Ascending aorta (tissue), 2 donors: ENCODE measurements around the gene PATJ. TPM values are rescaled to one million over a fixed set of nuclear protein-coding genes. Genes with fewer than 3 reads are reported as not detected.

ENCODE experiments used
- DNase-seq, 2 donors: peaks; one replicate each; pipeline ENCODE4 v3.0.0-alpha.2; 2019; ENCODE audit warnings: low spot score in 2 of 2
- H3K27ac ChIP-seq, 2 donors: fragments of 200-600 bp; sonication (generic); one replicate each; pipeline ENCODE4 v1.5.1; 2016 to 2017; ENCODE audit warnings: mild to moderate bottlenecking in 1 of 2
- H3K27me3 ChIP-seq: fragments of 200-600 bp; sonication (generic); one replicate; pipeline ENCODE4 v1.5.1; 2017
- H3K36me3 ChIP-seq, 2 donors: fragments of 200-600 bp; sonication (generic); one replicate each; pipeline ENCODE4 v1.5.1; 2016
- H3K4me1 ChIP-seq, 2 donors: fragments of 200-600 bp; sonication (generic); one replicate each; pipeline ENCODE4 v1.5.1; 2016 to 2017; ENCODE audit warnings: mild to moderate bottlenecking in 1 of 2
- H3K4me3 ChIP-seq, 2 donors: fragments of 200-600 bp; sonication (generic); one replicate each; pipeline ENCODE4 v1.5.1; 2016 to 2017; ENCODE audit warnings: mild to moderate bottlenecking in 1 of 2
- H3K9me3 ChIP-seq, 2 donors: fragments of 200-600 bp; sonication (generic); one replicate each; pipeline ENCODE4 v1.5.1; 2016
- intact Hi-C: fragments of 100-400 bp; cut with DNase I; formaldehyde crosslinking; loops from one replicate; pipeline ENCODE4 v1.15.1; 2023
- total RNA-seq: library from RNA; depleted of rRNA; stranded (reverse); fragments of >200 nt; gene quantifications from one replicate; pipeline ENCODE4 v1.1.0, GENCODE V29; 2016
- TF ChIP-seq, protein P1 (sequence below), 3 experiments: fragments of 200-600 bp in 2 of 3; fragments of 450-650 bp in 1 of 3; sonication (generic) in 2 of 3; IDR thresholded peaks; one replicate each; pipeline ENCODE4 v1.5.1; 2016 to 2019; ENCODE audit warnings: antibody characterized with exemption in 3 of 3, mild to moderate bottlenecking in 1 of 3, moderate library complexity in 1 of 3

Gene PATJ
- total RNA-seq, 1 donor from 2014 or later: 26.7 TPM

GRCh38 chr1:62138029-62138428 is 395.7 kb downstream of the PATJ start:
- intact Hi-C loops: no loop called here
- Histone ChIP-seq H3K4me3 (no peak overlapping the region), H3K27me3 (no peaks in the 10 kb centered on the region), H3K36me3 (peaks cover 0 to 4% of the 10 kb centered on the region in 2 donors), H3K4me1 (no peaks in the 10 kb centered on the region), H3K27ac (no peak overlapping the region), H3K9me3 (no peaks in the 10 kb centered on the region)
- no peak for DNase-seq
- TF ChIP-seq, protein P1, sequence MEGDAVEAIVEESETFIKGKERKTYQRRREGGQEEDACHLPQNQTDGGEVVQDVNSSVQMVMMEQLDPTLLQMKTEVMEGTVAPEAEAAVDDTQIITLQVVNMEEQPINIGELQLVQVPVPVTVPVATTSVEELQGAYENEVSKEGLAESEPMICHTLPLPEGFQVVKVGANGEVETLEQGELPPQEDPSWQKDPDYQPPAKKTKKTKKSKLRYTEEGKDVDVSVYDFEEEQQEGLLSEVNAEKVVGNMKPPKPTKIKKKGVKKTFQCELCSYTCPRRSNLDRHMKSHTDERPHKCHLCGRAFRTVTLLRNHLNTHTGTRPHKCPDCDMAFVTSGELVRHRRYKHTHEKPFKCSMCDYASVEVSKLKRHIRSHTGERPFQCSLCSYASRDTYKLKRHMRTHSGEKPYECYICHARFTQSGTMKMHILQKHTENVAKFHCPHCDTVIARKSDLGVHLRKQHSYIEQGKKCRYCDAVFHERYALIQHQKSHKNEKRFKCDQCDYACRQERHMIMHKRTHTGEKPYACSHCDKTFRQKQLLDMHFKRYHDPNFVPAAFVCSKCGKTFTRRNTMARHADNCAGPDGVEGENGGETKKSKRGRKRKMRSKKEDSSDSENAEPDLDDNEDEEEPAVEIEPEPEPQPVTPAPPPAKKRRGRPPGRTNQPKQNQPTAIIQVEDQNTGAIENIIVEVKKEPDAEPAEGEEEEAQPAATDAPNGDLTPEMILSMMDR (IDR thresholded peaks at IDR 0.05): no peak

DNA sequence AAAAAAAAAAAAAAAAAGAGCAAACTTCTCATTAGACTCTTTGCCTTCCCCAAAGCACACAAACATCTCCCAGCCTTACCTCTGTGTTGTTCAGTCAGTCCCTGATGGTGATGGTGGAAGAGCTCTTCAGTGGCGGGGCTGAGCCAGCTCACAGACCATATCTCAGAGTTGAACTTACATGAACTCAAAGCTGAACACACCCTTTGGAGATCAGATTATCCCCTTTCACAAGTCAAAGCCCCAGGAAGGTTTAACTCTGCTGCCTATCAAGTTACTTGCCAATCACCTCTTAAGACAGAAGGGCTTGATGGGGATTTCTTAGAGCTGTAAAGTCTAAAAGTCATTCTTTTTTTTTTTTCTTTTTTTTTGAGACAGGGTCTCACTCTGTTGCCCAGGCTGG is 397.1 kb downstream of the PATJ start:
- peaks cover 0 to 4% of the 10 kb centered on the region in 2 donors for H3K36me3 ChIP-seq
- H3K4me1 ChIP-seq: no peaks in the 10 kb centered on the region
- H3K27me3 ChIP-seq: no peaks in the 10 kb centered on the region
- TF ChIP-seq, protein P1 (IDR thresholded peaks at IDR 0.05): no peak
- no peaks in the 10 kb centered on the region for H3K9me3 ChIP-seq
- intact Hi-C loops: no loop called here
- H3K4me3 ChIP-seq: no peak overlapping the region
- H3K27ac ChIP-seq: no peak overlapping the region
- DNase-seq: no peak

DNA sequence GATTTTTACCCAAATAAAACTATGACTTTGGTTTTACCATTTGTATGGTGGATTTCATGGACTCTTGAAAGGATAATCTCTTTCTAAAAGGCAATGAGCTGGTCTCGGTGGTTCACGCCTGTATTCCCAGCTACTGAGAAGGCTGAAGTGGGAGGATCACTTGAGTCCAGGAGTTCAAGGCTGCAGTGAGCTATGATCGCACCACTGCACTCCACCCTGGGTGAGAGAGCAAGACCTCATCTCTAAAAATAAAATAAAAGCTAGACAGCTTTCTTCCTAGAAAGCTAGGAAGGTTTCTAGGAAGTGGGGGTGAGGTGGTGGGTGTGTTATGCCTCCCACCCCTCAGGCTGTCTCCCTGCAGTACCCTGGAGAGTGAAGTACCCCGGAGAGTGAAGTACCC is 398.4 kb downstream of the PATJ start:
- no peak for DNase-seq
- Histone ChIP-seq H3K27ac (no peak overlapping the region), H3K4me1 (no peaks in the 10 kb centered on the region), H3K9me3 (no peaks in the 10 kb centered on the region), H3K27me3 (no peaks in the 10 kb centered on the region), H3K36me3 (peaks cover 0 to 4% of the 10 kb centered on the region in 2 donors), H3K4me3 (no peak overlapping the region)
- intact Hi-C loops: no loop called here
- TF ChIP-seq, protein P1 (IDR thresholded peaks at IDR 0.05): no peak

- Histone ChIP-seq H3K27me3 (no peaks in the 10 kb centered on the region), H3K4me1 (no peaks in the 10 kb centered on the region), H3K4me3 (no peak overlapping the region), H3K9me3 (no peaks in the 10 kb centered on the region), H3K27ac (no peak overlapping the region), H3K36me3 (peaks cover 0 to 4% of the 10 kb centered on the region in 2 donors)
- DNase-seq: no peak
- TF ChIP-seq, protein P1 (IDR thresholded peaks at IDR 0.05): no peak
- intact Hi-C loops: no loop called here
Measured at GRCh38 chr1:62142496-62142895, 400.2 kb downstream of the PATJ start.

- H3K27ac ChIP-seq: no peak overlapping the region
- intact Hi-C loops: no loop called here
- no peaks in the 10 kb centered on the region for H3K4me1 ChIP-seq
- no peaks in the 10 kb centered on the region for H3K9me3 ChIP-seq
- no peaks in the 10 kb centered on the region for H3K27me3 ChIP-seq
- peaks cover 11 to 12% of the 10 kb centered on the region in 2 donors for H3K36me3 ChIP-seq
- DNase-seq: no peak
- H3K4me3 ChIP-seq: no peak overlapping the region
- TF ChIP-seq, protein P1 (IDR thresholded peaks at IDR 0.05): peak in 2 of 3 experiments; percentile 53 to 71
Measured at GRCh38 chr1:62144238-62144831, 402.1 kb downstream of the PATJ start.

DNA sequence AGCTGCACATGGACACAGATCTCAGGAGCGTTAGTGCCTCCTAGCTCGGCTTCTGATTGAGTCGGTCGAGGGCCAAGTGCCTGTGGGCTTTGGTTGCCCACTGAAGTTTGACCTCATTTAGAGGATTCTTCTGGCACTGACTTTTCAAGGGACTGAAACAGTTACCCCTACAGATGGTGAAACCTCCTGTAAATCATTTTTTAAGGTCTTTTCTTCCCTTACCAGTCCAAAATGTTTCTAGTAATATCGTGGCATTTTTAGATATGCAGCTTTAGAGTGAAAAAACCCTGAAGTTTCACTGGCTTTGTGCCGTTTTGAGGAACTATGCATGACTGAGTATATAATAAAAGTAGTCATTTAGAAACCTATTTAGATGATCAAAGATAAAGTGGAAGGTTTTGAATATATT is 417.7 kb downstream of the PATJ start:
- no peaks in the 10 kb centered on the region for H3K4me1 ChIP-seq
- peaks cover 4 to 9% of the 10 kb centered on the region in 2 donors for H3K36me3 ChIP-seq
- intact Hi-C loops: no loop called here
- TF ChIP-seq, protein P1 (IDR thresholded peaks at IDR 0.05): no peak
- no peak overlapping the region for H3K4me3 ChIP-seq
- no peaks in the 10 kb centered on the region for H3K27me3 ChIP-seq
- H3K9me3 ChIP-seq: no peaks in the 10 kb centered on the region
- no peak for DNase-seq
- no peak overlapping the region for H3K27ac ChIP-seq
